ENCODE results near the gene RAB3C. TPM values are rescaled to one million over a fixed set of nuclear protein-coding genes. Genes with fewer than 3 reads are reported as not detected.
"Not testable (repeated sequence)": the region's sequence is repeated elsewhere in the genome, so short reads cannot be mapped to it uniquely, and the experiment has no call there.

The RAB3C gene
- total RNA-seq, 3 donors from 2014 or later, result 2.9 to 4.8 (median 3.1) TPM

DNA sequence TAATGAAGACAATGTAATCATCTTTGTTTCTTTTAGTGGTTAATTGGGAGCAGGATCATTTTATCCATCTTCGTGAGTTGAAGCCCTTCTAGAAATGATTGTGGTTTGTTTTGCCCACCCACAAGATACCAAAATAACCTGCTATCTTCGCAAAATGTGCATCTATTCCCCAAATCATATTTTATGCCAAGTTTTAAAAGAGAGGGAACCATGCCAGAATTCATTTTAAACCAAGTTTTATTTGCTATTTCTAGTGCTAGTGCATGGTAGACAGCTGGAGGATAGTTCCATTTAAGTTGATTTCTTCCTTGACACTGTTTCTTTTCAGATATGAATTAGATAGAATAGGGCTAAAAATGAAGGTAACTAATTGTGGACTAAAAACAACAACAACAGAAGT is 104.2 kb downstream of the RAB3C start:
- DNase-seq, result no peak
- Histone ChIP-seq H3K4me3 (no peak overlapping the region), H3K36me3 (ENCODE audit: low read depth) (no peaks in the 10 kb centered on the region), H3K9me3 (no peaks in the 10 kb centered on the region), H3K4me1 (ENCODE audit: low read depth) (no peaks in the 10 kb centered on the region)
- TF ChIP-seq, protein P1, sequence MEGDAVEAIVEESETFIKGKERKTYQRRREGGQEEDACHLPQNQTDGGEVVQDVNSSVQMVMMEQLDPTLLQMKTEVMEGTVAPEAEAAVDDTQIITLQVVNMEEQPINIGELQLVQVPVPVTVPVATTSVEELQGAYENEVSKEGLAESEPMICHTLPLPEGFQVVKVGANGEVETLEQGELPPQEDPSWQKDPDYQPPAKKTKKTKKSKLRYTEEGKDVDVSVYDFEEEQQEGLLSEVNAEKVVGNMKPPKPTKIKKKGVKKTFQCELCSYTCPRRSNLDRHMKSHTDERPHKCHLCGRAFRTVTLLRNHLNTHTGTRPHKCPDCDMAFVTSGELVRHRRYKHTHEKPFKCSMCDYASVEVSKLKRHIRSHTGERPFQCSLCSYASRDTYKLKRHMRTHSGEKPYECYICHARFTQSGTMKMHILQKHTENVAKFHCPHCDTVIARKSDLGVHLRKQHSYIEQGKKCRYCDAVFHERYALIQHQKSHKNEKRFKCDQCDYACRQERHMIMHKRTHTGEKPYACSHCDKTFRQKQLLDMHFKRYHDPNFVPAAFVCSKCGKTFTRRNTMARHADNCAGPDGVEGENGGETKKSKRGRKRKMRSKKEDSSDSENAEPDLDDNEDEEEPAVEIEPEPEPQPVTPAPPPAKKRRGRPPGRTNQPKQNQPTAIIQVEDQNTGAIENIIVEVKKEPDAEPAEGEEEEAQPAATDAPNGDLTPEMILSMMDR (IDR thresholded peaks at IDR 0.05), result no peak
- intact Hi-C loops (cut with DNase I, micrococcal nuclease), result no loop called here
- ATAC-seq, result no peak

DNA sequence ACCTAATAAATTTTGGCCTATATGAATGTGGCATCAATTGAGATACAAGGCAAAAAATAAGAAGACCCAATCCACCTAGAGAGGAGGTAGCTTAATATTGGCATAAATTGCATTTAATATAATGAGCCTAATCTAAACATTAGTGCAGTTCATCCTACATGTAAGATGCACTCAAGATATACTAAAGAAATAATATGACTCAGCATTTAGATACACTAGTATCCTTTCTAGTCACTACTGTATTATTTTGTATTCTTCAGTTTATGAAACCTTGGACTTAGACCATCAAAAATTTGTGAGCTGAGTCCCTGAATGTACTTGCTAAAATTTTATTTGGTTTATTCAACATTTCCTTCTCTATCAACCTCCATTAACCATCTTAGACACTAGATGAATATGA is 104.7 kb downstream of the RAB3C start:
- DNase-seq (no peak), ATAC-seq (no peak)
- Histone ChIP-seq H3K4me3 (no peak overlapping the region), H3K9me3 (no peaks in the 10 kb centered on the region), H3K4me1 (ENCODE audit: low read depth) (no peaks in the 10 kb centered on the region), H3K36me3 (ENCODE audit: low read depth) (no peaks in the 10 kb centered on the region)
- TF ChIP-seq, protein P1 (IDR thresholded peaks at IDR 0.05), result no peak
- intact Hi-C loops (cut with DNase I, micrococcal nuclease), result no loop called here

DNA sequence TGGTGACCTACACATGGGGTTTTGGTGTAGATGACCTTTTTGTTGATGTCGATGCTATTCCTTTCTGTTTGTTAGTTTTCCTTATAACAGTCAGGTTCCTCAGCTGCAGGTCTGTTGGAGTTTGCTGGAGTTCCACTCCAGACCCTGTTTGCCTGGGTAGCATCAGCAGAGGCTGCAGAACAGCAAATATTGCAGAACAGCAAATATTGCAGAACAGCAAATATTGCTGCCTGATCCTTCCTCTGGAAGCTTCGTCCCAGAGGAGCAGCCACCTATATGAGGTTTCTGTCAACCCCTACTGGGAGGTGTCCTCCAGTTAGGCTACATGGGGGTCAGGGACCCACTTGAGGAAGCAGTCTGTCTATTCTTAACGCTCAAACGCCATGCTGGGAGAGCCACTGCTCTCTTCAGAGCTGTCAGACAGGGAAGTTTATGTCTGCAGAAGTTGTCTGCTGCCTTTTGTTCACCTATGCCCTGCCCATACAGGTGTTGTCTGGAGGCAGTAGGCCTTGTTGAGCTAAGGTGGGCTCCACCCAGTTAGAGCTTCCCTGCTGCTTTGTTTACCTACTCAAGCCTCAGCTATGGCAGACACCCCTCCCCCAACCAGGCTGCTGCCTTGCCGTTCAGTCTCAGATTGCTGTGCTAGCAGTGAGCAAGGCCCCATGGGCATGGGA is 116.3 kb downstream of the RAB3C start:
- H3K36me3 ChIP-seq (ENCODE audit: low read depth); H3K4me3 ChIP-seq; H3K4me1 ChIP-seq (ENCODE audit: low read depth); intact Hi-C loops (cut with DNase I, micrococcal nuclease); ATAC-seq: not testable (repeated sequence)
- peak in 2 of 3 donors; percentile 15 to 23 for DNase-seq
- H3K9me3 ChIP-seq, result peaks cover 15% of the 10 kb centered on the region

DNA sequence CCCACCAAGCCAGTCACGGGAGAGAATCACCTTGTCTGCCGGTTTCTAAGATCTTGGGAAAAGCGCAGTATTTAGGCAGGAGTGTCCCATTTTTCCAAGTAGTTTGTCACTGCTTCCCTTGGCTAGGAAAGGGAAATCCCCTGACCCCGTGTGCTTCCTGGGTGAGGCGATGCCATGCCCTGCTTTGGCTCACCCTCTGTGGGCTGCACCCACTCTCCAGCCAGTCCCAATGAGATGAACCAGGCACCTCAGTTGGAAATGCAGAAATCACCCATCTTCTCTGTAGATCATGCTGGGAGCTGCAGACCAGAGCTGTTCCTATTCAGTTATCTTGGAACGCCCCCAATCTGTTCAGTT is 116.9 kb downstream of the RAB3C start:
- ATAC-seq, result no peak
- no peak for DNase-seq
- intact Hi-C loops (cut with DNase I, micrococcal nuclease), result no loop called here
- TF ChIP-seq, protein P1 (IDR thresholded peaks at IDR 0.05), result no peak
- no peak overlapping the region for H3K4me3 ChIP-seq
- no peaks in the 10 kb centered on the region for H3K4me1 ChIP-seq (ENCODE audit: low read depth)
- peaks cover 15% of the 10 kb centered on the region for H3K9me3 ChIP-seq
- H3K36me3 ChIP-seq (ENCODE audit: low read depth), result no peaks in the 10 kb centered on the region

DNA sequence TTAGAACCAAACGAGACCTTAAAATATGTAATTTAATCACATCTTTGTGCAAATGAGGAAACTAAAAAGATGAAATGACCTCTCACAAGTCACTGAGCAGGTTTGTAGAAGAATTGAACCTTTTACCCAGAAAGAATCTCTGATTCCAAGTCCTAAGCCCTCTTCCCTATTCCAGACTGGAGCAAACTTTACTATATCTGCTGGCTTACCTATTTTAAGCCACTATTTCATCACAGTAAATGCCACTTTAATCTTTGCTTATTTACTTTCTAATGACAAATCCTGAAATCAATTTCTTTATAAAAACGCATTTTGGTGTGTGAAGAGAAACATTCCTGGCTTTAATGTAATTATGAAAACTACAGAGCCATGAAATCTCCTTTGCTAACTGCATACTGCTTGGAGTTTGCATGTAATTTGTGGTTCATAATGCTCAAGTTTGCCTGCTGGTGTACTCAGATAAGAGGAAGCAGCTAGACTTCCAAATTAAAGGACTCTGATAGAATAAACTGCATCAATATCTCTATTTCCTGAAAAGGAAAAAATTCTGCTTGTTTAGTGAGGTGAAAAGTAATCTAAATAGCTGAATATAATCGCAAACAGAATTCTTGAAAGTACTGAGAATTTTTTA is 121.2 kb downstream of the RAB3C start:
- DNase-seq (no peak), ATAC-seq (no peak)
- Histone ChIP-seq H3K36me3 (ENCODE audit: low read depth) (no peaks in the 10 kb centered on the region), H3K4me3 (no peak overlapping the region), H3K4me1 (ENCODE audit: low read depth) (no peaks in the 10 kb centered on the region), H3K9me3 (no peaks in the 10 kb centered on the region)
- TF ChIP-seq, protein P1 (IDR thresholded peaks at IDR 0.05), result no peak
- intact Hi-C loops (cut with DNase I, micrococcal nuclease), result no loop called here

DNA sequence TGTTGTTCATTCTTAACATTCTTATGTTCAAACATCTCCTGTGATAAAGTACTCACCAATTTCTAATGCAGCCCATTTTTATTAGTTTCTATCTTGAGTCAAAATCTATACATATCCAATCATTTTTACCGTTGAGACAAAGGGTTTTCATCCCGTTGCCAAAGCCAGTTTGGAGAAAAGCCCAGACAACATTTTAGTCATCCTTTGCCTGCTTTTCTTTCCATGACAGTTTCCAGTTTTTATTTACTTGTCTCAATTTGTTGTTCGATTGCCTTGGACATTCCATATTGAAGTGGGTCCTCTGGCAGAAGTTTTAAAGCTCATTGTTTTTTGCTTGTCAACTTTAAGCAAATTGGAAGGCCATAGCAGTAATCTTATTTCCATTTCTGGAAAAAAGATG is 123.9 kb downstream of the RAB3C start:
- Histone ChIP-seq H3K4me3 (no peak overlapping the region), H3K36me3 (ENCODE audit: low read depth) (no peaks in the 10 kb centered on the region), H3K9me3 (no peaks in the 10 kb centered on the region), H3K4me1 (ENCODE audit: low read depth) (no peaks in the 10 kb centered on the region)
- intact Hi-C loops (cut with DNase I, micrococcal nuclease), result no loop called here
- TF ChIP-seq, protein P1 (IDR thresholded peaks at IDR 0.05), result no peak
- ATAC-seq (no peak), DNase-seq (no peak)

Measured in mucosa of descending colon (tissue), 3 donors.